DMS153 (cell line): ENCODE results near the gene CDC16.

Experiments used
- DNase-seq: peaks from one replicate; lab custom pipeline; 2025; lab: John Stamatoyannopoulos, UW

Gene CDC16

GRCh38 chr13:114303700-114304327 lies 69.1 kb downstream of the CDC16 start:
- no peak for DNase-seq

- no peak for DNase-seq
Measured at GRCh38 chr13:114304346-114305034, 69.8 kb downstream of the CDC16 start.

- DNase-seq = no peak
Measured at GRCh38 chr13:114309086-114309485, 74.4 kb downstream of the CDC16 start.

GRCh38 chr13:114309806-114310410 lies 75.2 kb downstream of the CDC16 start:
- no peak for DNase-seq

DNA sequence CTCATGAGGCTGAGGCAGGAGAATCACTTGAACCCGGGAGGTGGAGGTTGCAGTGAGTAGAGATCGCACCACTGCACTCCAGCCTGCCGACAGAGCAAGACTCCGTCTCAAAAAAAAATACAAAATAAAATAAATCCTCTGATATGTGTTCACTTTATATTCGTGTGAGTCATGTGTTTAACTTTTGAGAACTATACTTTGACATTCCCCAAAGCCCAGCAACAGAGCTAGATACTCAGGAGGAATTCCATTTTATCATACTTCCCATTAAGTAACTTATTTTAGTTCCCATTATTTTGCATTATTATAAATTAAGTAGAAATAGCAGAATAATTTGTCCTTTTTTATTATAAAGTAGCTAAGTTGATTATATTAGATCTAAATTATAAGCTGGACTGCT lies 76.3 kb downstream of the CDC16 start:
- DNase-seq = no peak

DNA sequence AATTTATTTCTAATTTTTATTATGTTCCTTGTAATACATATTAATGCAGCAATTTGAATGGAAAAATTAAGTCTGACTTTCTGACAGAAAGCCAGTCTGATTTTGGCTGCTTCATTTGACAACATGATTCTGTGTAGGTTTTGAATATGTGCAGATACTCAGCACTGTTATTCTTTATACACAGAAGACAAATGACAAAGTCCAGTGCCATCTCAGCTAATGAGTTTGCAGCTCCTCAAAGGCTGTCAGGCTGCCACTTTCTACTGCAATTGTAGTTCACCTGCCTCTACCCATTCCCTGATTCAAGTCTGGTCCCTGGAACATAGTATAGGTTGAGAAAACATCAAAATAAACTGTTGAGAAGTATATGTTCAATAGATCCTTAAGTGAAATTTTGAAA lies 76.7 kb downstream of the CDC16 start:
- no peak for DNase-seq

DNA sequence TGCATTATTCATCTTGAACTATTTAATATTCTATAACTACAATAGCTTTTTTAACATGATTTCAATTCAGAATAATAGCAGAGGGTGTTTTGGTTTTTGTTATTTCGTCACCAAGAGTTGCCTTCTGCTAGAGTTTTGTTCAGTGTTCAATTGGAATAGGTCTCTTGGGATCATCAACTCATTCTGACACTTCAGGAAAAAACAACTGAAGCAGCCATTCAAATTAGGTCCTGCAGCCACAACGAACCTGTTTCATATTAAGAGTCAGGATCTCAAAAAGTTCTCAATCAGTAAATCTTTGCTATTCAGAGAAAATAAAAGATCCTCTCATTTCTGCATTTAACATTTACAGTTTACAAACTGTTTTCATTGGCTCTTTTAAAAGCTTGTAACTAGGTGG lies 77.2 kb downstream of the CDC16 start:
- no peak for DNase-seq

GRCh38 chr13:114313061-114313860 lies 78.6 kb downstream of the CDC16 start:
- no peak for DNase-seq

GRCh38 chr13:114314074-114314912 lies 79.6 kb downstream of the CDC16 start, which contains the start of gene CHAMP1:
CHAMP1 (plus strand) TSS chr13:114314503; CDS start chr13:114323843, 9,340 bp downstream.
- peak; percentile 89 for DNase-seq

GRCh38 chr13:114315074-114315785 lies 80.5 kb downstream of the CDC16 start:
- no peak for DNase-seq

GRCh38 chr13:114318624-114319023 lies 83.9 kb downstream of the CDC16 start:
- no peak for DNase-seq

DNA sequence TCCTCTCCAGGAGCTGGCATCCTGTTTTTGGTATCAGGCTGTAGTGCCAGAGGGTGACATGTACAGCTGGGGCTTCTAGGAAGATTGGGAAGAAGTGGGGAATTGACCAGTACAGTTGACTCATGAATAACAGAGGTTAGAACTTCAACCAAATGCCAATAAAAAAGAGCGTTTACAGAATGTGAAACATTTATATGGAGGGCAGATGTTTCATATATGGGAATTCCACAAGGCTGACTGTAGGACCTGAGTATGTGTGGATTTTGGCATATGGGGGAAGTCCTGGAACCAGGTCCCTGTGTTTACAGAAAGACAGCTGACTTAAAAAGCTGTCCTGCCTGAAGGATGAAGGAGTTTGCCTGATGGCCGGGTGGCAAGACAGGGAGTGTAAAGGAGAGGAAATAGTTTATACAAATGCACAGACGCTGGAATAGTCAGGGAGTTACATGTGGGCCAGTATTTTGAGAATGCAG lies 84.8 kb downstream of the CDC16 start:
- DNase-seq = no peak

- DNase-seq = no peak
Measured at GRCh38 chr13:114320065-114320464, 85.4 kb downstream of the CDC16 start.

DNA sequence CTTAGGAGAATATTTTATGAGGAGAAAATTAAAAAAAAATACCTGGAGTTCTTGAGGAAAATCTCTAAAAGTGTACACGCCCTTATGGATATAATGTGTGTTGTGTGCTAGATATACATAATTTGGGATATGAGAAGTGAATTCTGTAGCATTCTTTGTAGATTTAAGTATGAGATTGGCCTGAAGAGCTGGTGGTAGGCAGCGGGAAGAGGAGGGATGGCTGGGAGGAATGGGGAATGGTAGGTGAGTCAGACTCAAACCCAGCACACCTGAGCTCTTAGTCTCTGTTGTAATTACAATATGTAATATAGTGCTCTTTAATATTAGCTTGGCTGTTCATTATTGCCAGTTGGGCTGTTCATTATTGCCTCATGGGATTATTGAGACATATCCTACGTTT lies 86.6 kb downstream of the CDC16 start:
- no peak for DNase-seq
